ENCODE results near the gene TULP3. TPM values are rescaled to one million over a fixed set of nuclear protein-coding genes. Genes with fewer than 3 reads are reported as not detected.

The TULP3 gene
- total RNA-seq, 2 donors from 2014 or later, result 9.3 to 10.2 TPM

DNA sequence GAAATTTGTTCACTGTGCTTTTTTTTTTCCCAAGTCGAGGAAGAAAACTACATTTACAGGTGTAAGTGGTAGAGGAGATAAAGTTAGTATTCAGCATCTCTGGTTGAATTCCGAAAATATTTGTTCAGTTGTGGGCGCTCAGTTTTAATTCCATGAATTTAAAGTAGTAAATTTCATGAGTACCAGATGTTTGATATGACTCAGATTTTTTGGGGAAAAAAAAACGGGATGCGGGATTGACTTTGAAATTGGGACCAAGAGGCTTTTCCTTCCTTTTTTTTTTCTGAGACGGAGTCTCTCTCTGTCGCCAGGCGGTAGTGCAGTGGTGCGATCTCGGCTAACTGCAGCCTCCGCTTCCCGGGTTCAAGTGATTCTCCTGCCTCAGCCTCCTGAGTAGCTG lies 1.6 kb downstream of the TULP3 start:
- H3K4me3 Mint-ChIP-seq, result peak overlapping the region; percentile 82

GRCh38 chr12:2893007-2893406 lies 2.3 kb downstream of the TULP3 start:
- Mint-ChIP-seq H3K27ac (no peak overlapping the region), H3K4me3 (peak overlapping the region; percentile 36), H3K4me1 (peaks cover 11% of the 10 kb centered on the region), H3K27me3 (no peaks in the 10 kb centered on the region), H3K9me3 (no peaks in the 10 kb centered on the region), H3K36me3 (ENCODE audit: low read depth) (peaks cover 19% of the 10 kb centered on the region)
- no peak for ATAC-seq (replicated peaks)

More for the DNA sequence above, 1.6 kb downstream of the TULP3 start:
- Mint-ChIP-seq H3K27ac (no peak overlapping the region), H3K4me1 (peaks cover 11% of the 10 kb centered on the region), H3K9me3 (no peaks in the 10 kb centered on the region), H3K27me3 (no peaks in the 10 kb centered on the region), H3K36me3 (ENCODE audit: low read depth) (peaks cover 27% of the 10 kb centered on the region)
- no peak for ATAC-seq (replicated peaks)

- Mint-ChIP-seq H3K4me1 (peaks cover 5% of the 10 kb centered on the region), H3K27me3 (no peaks in the 10 kb centered on the region), H3K27ac (no peak overlapping the region), H3K9me3 (no peaks in the 10 kb centered on the region), H3K4me3 (no peak overlapping the region), H3K36me3 (ENCODE audit: low read depth) (peaks cover 6% of the 10 kb centered on the region)
- no peak for ATAC-seq (replicated peaks)
Measured at GRCh38 chr12:2895051-2895451, 4.4 kb downstream of the TULP3 start.

DNA sequence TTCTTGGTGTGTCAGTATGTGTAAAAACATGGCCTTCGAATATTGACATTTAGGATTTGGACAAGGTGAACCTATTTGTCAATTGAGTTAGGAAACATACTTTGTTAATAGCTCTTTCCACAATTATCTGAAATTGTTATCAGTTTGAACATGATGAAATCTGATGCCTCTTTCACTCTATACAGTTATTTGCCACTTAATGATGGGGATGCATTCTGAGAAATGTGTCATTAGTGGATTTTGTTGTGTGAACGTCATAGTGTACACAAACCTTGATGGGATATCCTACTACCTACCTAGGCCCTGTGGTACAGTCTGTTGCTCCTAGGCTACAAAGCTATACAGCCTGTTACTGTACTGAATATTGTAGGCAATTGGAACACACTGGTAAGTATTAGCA lies 4.8 kb downstream of the TULP3 start:
- peaks cover 4% of the 10 kb centered on the region for H3K36me3 Mint-ChIP-seq (ENCODE audit: low read depth)
- no peaks in the 10 kb centered on the region for H3K27me3 Mint-ChIP-seq
- no peak overlapping the region for H3K4me3 Mint-ChIP-seq
- H3K4me1 Mint-ChIP-seq, result peaks cover under 1% of the 10 kb centered on the region
- ATAC-seq (replicated peaks), result no peak
- no peaks in the 10 kb centered on the region for H3K9me3 Mint-ChIP-seq
- no peak overlapping the region for H3K27ac Mint-ChIP-seq

GRCh38 chr12:2897418-2897817 lies 6.7 kb downstream of the TULP3 start:
- no peaks in the 10 kb centered on the region for H3K9me3 Mint-ChIP-seq
- H3K27ac Mint-ChIP-seq, result no peak overlapping the region
- no peak overlapping the region for H3K4me3 Mint-ChIP-seq
- no peaks in the 10 kb centered on the region for H3K27me3 Mint-ChIP-seq
- no peaks in the 10 kb centered on the region for H3K36me3 Mint-ChIP-seq (ENCODE audit: low read depth)
- no peak for ATAC-seq (replicated peaks)
- no peaks in the 10 kb centered on the region for H3K4me1 Mint-ChIP-seq

DNA sequence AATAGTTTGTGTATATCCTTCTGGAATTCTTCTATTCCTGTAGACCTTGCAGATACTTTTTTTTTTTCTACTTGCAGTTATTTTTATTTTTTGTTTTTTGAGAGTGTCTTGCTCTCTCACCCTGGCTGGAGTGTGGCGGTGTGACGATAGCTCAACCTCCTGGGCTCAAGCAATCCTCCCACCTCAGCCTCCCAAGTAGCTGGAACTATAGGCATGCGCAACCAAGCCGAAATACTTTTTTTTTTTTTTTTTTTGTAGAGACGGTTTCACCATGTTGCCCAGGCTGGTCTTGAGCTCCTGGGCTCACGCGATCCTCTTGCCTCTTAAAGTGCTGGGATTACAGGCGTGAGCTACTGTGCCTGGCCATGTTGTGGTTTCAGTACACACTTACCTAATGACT lies 10.0 kb downstream of the TULP3 start:
- Mint-ChIP-seq H3K4me3 (no peak overlapping the region), H3K4me1 (no peaks in the 10 kb centered on the region), H3K9me3 (no peaks in the 10 kb centered on the region), H3K27ac (no peak overlapping the region), H3K36me3 (ENCODE audit: low read depth) (no peaks in the 10 kb centered on the region), H3K27me3 (no peaks in the 10 kb centered on the region)
- no peak for ATAC-seq (replicated peaks)

DNA sequence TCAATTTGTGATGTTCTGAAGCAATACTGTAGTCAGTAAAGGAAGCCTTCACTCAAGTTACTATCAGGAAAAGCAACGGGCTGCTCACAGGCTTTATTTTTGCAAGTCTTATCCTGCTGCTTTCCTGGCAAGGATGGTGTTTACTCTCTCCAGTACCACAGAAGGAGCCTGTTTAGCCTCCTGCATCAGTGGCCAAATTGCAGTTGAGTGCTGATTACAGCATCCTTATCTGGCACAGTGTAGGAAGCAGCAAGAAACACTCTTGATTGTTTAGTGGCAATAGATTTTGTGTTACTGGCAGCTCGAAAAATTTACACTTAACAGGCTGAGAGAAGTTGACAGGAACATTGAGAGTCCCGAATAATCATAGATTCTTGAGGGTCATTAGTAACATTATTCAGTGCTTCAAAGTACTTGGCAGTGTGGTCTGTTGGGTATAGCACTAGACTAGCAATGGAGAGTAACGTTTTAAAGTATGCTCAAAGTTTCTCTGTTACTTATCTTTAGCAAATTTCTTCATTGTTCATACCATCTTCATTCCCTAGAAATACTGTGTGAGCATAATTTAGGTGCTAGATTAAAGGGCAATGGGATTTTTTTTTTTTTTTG lies 11.7 kb downstream of the TULP3 start:
- H3K27ac Mint-ChIP-seq, result no peak overlapping the region
- H3K4me3 Mint-ChIP-seq, result no peak overlapping the region
- no peaks in the 10 kb centered on the region for H3K4me1 Mint-ChIP-seq

DNA sequence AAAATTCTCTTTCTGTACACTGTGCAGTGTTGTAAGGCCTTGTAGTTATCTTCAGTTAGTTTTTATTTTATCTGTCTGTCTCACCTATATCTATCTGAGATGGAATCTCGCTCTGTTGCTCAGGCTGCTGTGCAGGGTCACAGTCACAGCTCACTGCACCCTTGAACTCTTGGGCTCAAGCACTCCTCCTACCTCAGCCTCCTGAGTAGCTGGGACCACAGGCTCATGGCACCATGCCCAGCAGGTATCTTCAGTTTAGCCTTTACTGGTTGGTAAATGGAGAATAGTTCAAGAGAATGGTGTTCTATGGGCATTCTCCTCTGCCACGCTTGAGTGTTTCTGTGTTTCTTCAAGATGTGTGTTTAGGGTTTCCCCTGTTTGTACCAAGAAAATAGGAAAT lies 13.6 kb downstream of the TULP3 start:
- no peak for ATAC-seq (replicated peaks)
- Mint-ChIP-seq H3K4me3 (no peak overlapping the region), H3K9me3 (no peaks in the 10 kb centered on the region), H3K36me3 (ENCODE audit: low read depth) (no peaks in the 10 kb centered on the region), H3K27ac (no peak overlapping the region), H3K4me1 (no peaks in the 10 kb centered on the region), H3K27me3 (no peaks in the 10 kb centered on the region)

More for the DNA sequence above, 11.7 kb downstream of the TULP3 start:
- Mint-ChIP-seq H3K27me3 (no peaks in the 10 kb centered on the region), H3K36me3 (ENCODE audit: low read depth) (no peaks in the 10 kb centered on the region), H3K9me3 (no peaks in the 10 kb centered on the region)
- ATAC-seq (replicated peaks), result no peak

GRCh38 chr12:2912216-2912575 lies 21.5 kb downstream of the TULP3 start:
- no peak for ATAC-seq (replicated peaks)
- no peak overlapping the region for H3K4me3 Mint-ChIP-seq
- H3K27me3 Mint-ChIP-seq, result no peaks in the 10 kb centered on the region
- H3K9me3 Mint-ChIP-seq, result no peaks in the 10 kb centered on the region
- no peaks in the 10 kb centered on the region for H3K4me1 Mint-ChIP-seq
- H3K27ac Mint-ChIP-seq, result no peak overlapping the region
- H3K36me3 Mint-ChIP-seq (ENCODE audit: low read depth), result peaks cover 27% of the 10 kb centered on the region

DNA sequence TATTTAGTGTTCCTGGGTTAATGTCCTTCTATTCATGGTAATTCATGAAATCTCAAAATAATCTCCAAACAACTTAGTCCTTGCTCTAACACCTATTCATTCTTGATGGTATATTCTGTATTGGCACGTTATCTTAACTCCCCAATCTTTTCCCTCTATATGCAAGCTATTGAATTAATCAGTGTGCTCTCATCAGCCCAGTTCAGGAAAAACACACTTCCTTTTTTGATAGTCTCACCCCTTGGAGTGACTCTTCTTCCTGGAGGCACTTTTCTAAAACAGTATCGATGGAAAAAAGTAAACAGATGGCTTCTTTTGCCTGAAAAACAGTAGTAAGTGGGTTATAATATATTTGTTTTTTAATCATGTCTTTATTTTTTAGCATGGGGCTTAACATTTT lies 28.6 kb downstream of the TULP3 start:
- H3K4me1 Mint-ChIP-seq, result no peaks in the 10 kb centered on the region
- H3K9me3 Mint-ChIP-seq, result no peaks in the 10 kb centered on the region
- H3K27me3 Mint-ChIP-seq, result no peaks in the 10 kb centered on the region
- H3K27ac Mint-ChIP-seq, result no peak overlapping the region
- H3K36me3 Mint-ChIP-seq (ENCODE audit: low read depth), result peaks cover 53% of the 10 kb centered on the region
- no peak for ATAC-seq (replicated peaks)
- no peak overlapping the region for H3K4me3 Mint-ChIP-seq

DNA sequence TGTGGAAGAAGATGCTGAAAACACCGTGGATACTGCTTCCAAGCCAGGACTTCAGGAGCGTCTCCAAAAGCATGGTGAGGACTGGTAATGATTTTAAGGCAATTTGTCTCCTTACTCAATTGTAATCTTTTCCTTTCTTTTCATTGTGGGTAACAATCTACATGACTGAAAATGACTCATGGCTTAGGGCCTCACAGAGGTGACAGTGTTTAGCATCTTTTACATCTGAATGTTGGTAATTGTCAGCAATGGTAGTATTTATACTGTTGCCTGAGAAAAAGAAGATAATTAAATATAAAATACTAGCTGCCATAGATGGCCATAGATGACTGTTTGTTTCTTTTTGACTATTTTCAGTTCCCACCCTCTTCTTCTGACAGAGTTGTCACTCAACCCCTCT lies 31.6 kb downstream of the TULP3 start:
- H3K4me1 Mint-ChIP-seq, result no peaks in the 10 kb centered on the region
- no peaks in the 10 kb centered on the region for H3K27me3 Mint-ChIP-seq
- ATAC-seq (replicated peaks), result peak; percentile 36
- no peak overlapping the region for H3K4me3 Mint-ChIP-seq
- no peaks in the 10 kb centered on the region for H3K9me3 Mint-ChIP-seq
- no peak overlapping the region for H3K27ac Mint-ChIP-seq
- H3K36me3 Mint-ChIP-seq (ENCODE audit: low read depth), result peaks cover 49% of the 10 kb centered on the region

DNA sequence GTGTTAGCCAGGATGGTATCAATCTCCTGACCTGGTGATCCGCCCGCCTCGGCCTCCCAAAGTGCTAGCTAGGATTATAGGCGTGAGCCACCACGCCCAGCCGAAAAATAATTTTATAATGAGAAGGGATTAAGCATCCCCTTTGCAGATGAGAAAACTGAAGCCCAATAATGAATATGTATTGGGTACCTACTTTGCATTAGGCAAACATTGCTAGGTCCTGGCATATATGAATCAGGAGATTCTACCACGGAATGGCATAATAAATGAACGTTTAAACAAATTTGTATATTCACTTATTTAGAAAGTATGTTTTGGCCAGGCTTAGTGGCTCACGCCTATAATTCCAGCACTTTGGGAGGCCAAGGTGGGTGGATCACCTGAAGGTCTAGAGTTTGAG lies 32.4 kb downstream of the TULP3 start:
- Mint-ChIP-seq H3K27ac (no peak overlapping the region), H3K9me3 (no peaks in the 10 kb centered on the region), H3K4me3 (no peak overlapping the region), H3K4me1 (no peaks in the 10 kb centered on the region), H3K36me3 (ENCODE audit: low read depth) (peaks cover 56% of the 10 kb centered on the region), H3K27me3 (no peaks in the 10 kb centered on the region)
- no peak for ATAC-seq (replicated peaks)

GRCh38 chr12:2924019-2924418 lies 33.3 kb downstream of the TULP3 start:
- no peak for ATAC-seq (replicated peaks)
- Mint-ChIP-seq H3K9me3 (no peaks in the 10 kb centered on the region), H3K27ac (no peak overlapping the region), H3K36me3 (ENCODE audit: low read depth) (peaks cover 58% of the 10 kb centered on the region), H3K4me1 (no peaks in the 10 kb centered on the region), H3K4me3 (no peak overlapping the region), H3K27me3 (no peaks in the 10 kb centered on the region)

DNA sequence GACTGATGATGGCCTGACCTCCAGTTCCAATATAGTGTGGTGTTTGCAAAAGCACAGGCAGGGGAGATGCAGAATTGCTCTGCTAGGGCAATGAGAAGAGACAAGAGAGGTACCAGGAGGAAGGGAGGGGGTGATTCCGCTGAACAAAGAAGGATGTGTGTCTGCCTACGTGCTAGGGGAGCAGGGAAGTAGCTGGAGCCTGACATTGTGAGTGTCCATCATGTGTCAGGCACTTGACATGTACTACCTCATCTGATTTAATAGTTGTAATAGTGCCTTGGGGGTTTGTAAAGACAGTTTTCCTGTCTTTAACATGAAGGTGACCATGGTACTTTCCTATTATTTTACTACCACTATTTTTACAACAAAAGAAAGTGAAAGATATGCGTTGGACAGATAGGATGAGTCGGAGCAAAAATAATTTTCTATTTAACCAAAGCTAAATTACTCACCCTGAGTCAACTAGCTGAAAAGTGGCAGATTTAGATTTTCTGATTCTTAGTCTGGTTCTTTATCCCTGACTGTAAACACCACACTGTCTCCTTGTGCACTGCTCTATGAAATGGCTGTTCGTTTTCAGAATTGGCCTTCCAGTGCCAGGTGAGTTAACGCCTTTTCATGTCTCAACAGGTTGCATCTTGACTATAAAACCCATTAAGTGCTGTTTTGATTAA lies 34.8 kb downstream of the TULP3 start:
- no peaks in the 10 kb centered on the region for H3K9me3 Mint-ChIP-seq
- H3K4me3 Mint-ChIP-seq, result no peak overlapping the region
- H3K4me1 Mint-ChIP-seq, result no peaks in the 10 kb centered on the region
- ATAC-seq (replicated peaks), result peak; percentile 93
- H3K27me3 Mint-ChIP-seq, result no peaks in the 10 kb centered on the region
- H3K36me3 Mint-ChIP-seq (ENCODE audit: low read depth), result peaks cover 64% of the 10 kb centered on the region
- no peak overlapping the region for H3K27ac Mint-ChIP-seq

DNA sequence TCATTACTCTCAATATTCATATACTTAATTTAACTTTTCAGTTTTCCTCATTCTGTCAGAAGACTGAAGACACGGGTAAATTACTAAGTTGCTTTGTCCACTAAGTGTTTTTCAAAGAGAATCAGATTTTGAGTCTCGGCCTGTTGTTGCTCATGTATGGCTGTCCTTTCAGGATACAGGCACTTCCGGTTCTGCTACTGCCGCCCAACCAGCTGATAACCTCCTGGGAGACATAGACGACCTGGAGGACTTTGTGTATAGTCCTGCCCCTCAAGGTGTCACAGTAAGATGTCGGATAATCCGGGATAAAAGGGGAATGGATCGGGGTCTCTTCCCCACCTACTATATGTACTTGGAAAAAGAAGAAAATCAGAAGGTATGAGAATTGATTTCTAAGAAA lies 40.2 kb downstream of the TULP3 start:
- Mint-ChIP-seq H3K4me1 (no peaks in the 10 kb centered on the region), H3K27me3 (no peaks in the 10 kb centered on the region), H3K36me3 (ENCODE audit: low read depth) (peaks cover 71% of the 10 kb centered on the region), H3K9me3 (no peaks in the 10 kb centered on the region), H3K4me3 (no peak overlapping the region), H3K27ac (no peak overlapping the region)
- ATAC-seq (replicated peaks), result no peak
